Left ventricle myocardium inferior (tissue), 1 donor: ENCODE data around the gene ATP6V0E2. TPM values are rescaled to one million over a fixed set of nuclear protein-coding genes. Genes with fewer than 3 reads are reported as not detected.

ENCODE experiments used
- DNase-seq: peaks from one replicate; pipeline ENCODE4 v3.0.0-alpha.2; 2020
- H3K27ac ChIP-seq: fragments of 200-600 bp; replicated peaks from 2 replicates; pipeline ENCODE4 v1.8.0; 2021
- H3K27me3 ChIP-seq: fragments of 200-600 bp; 2 replicates; pipeline ENCODE4 v1.8.0; 2021; ENCODE audit warnings: low read depth
- H3K36me3 ChIP-seq: fragments of 200-600 bp; 2 replicates; pipeline ENCODE4 v1.8.0; 2021
- H3K4me1 ChIP-seq: fragments of 200-600 bp; 2 replicates; pipeline ENCODE4 v1.8.0; 2021
- H3K4me3 ChIP-seq: fragments of 200-600 bp; 2 replicates; pipeline ENCODE4 v1.8.0; 2021; ENCODE audit warnings: mild to moderate bottlenecking, moderate library complexity
- H3K9me3 ChIP-seq: fragments of 200-600 bp; replicated peaks from 2 replicates; pipeline ENCODE4 v1.8.0; 2021
- CTCF ChIP-seq: fragments of 200-600 bp; IDR thresholded peaks from 2 replicates; pipeline ENCODE4 v1.8.0; 2021; ENCODE audit warnings: antibody characterized with exemption, mild to moderate bottlenecking, borderline replicate concordance
- intact Hi-C: fragments of 100-400 bp; cut with micrococcal nuclease; formaldehyde crosslinking; loops from one replicate; pipeline ENCODE4 v1.11.0; 2022
- total RNA-seq: library from RNA; stranded (reverse); fragmentation: NEBNext Ultra II Directional; extraction: Animal tissue kit (Norgen Biotek cat#: 25700); gene quantifications from one replicate; pipeline ENCODE4 v1.2.1, GENCODE V29; 2021
- donor health status: DM: no; HTN: yes; CAD: no; lungs with severe emphysema.

ATP6V0E2 gene
- total RNA-seq, 1 donor from 2014 or later: 120 TPM

- TF ChIP-seq CTCF: no peak
- Histone ChIP-seq H3K4me3 (no peak overlapping the region), H3K27ac (no peak overlapping the region), H3K27me3 (no peaks in the 10 kb centered on the region), H3K36me3 (peaks cover 6% of the 10 kb centered on the region), H3K4me1 (peaks cover 65% of the 10 kb centered on the region), H3K9me3 (no peaks in the 10 kb centered on the region)
- intact Hi-C loops: no loop called here
- no peak for DNase-seq
Observed at GRCh38 chr7:149879271-149879743, 5.5 kb downstream of the ATP6V0E2 start.

- no peak for DNase-seq
- intact Hi-C loops: no loop called here
- Histone ChIP-seq H3K4me3 (no peak overlapping the region), H3K9me3 (no peaks in the 10 kb centered on the region), H3K36me3 (peaks cover 6% of the 10 kb centered on the region), H3K27ac (peak overlapping the region; percentile 77), H3K27me3 (no peaks in the 10 kb centered on the region), H3K4me1 (peaks cover 65% of the 10 kb centered on the region)
- no peak for TF ChIP-seq CTCF
Observed at GRCh38 chr7:149879766-149880637, 6.2 kb downstream of the ATP6V0E2 start.

- intact Hi-C loops: no loop called here
- no peak for TF ChIP-seq CTCF
- Histone ChIP-seq H3K36me3 (peaks cover 6% of the 10 kb centered on the region), H3K4me1 (peaks cover 67% of the 10 kb centered on the region), H3K4me3 (peak overlapping the region; percentile 17), H3K9me3 (no peaks in the 10 kb centered on the region), H3K27me3 (no peaks in the 10 kb centered on the region), H3K27ac (peak overlapping the region; percentile 77)
- peak; percentile 79 for DNase-seq
Observed at GRCh38 chr7:149880638-149881311, 7.0 kb downstream of the ATP6V0E2 start.

GRCh38 chr7:149881328-149882247 is 7.8 kb downstream of the ATP6V0E2 start:
- intact Hi-C loops: no loop called here
- no peak for DNase-seq
- Histone ChIP-seq H3K27ac (peak overlapping the region; percentile 77), H3K4me3 (peak overlapping the region; percentile 17), H3K4me1 (peaks cover 69% of the 10 kb centered on the region), H3K9me3 (no peaks in the 10 kb centered on the region), H3K27me3 (no peaks in the 10 kb centered on the region), H3K36me3 (peaks cover 6% of the 10 kb centered on the region)
- no peak for TF ChIP-seq CTCF
